DND-41 (cell line): Measurements from ENCODE around the gene PLXDC1.

Source experiments
- ATAC-seq: fragments of 200-7000 bp; cut with Tn5 transposase; 3 replicates; pipeline ENCODE4 v1.9.1; 2021; ENCODE audit warnings: low read depth; ENCODE audit not compliant: insufficient read depth
- DNase-seq: peaks from one replicate; pipeline ENCODE4 v3.0.0-alpha.2; 2020
- H2AFZ ChIP-seq: 2 replicates; pipeline ENCODE4 v1.6.0; 2012; ENCODE audit warnings: low read depth, low read length
- H3K27ac ChIP-seq: 2 replicates; pipeline ENCODE4 v1.5.1; 2012; ENCODE audit warnings: low read length, inconsistent platforms
- H3K27me3 ChIP-seq: fragments of 200-600 bp; sonication (generic); 2 replicates; pipeline ENCODE4 v1.6.0; 2012; ENCODE audit warnings: low read length, mild to moderate bottlenecking, inconsistent platforms; ENCODE audit not compliant: insufficient read depth, poor library complexity
- H3K36me3 ChIP-seq: 2 replicates; pipeline ENCODE4 v1.5.1; 2012; ENCODE audit warnings: low read length, inconsistent platforms; ENCODE audit not compliant: insufficient read depth
- H3K4me1 ChIP-seq: 2 replicates; pipeline ENCODE4 v1.5.1; 2012; ENCODE audit warnings: mild to moderate bottlenecking, low read length; ENCODE audit not compliant: insufficient read depth
- H3K4me2 ChIP-seq: 2 replicates; pipeline ENCODE4 v1.6.0; 2012; ENCODE audit warnings: mild to moderate bottlenecking, moderate library complexity, low read length, inconsistent platforms; ENCODE audit not compliant: insufficient read depth
- H3K4me3 ChIP-seq, 2 experiments: fragments of 200-600 bp in 1 of 2; shearing (Covaris generic) in 1 of 2; 2 replicates each; pipeline ENCODE4 v1.5.1; 2012 to 2016; ENCODE audit warnings: inconsistent platforms in 2 of 2, low read length in 2 of 2, mild to moderate bottlenecking in 2 of 2, low read depth in 1 of 2, moderate library complexity in 1 of 2
- H3K79me2 ChIP-seq: 2 replicates; pipeline ENCODE4 v1.6.0; 2012; ENCODE audit warnings: low read length, inconsistent platforms; ENCODE audit not compliant: insufficient read depth
- H3K9ac ChIP-seq: 2 replicates; pipeline ENCODE4 v1.6.0; 2012; ENCODE audit warnings: low read depth, mild to moderate bottlenecking, inconsistent platforms, low read length, moderate library complexity
- H3K9me3 ChIP-seq: 2 replicates; pipeline ENCODE4 v1.5.1; 2012; ENCODE audit warnings: low read length, moderate library complexity, mild to moderate bottlenecking, inconsistent platforms; ENCODE audit not compliant: insufficient read depth, severe bottlenecking
- H4K20me1 ChIP-seq: 2 replicates; pipeline ENCODE4 v1.6.0; 2012; ENCODE audit warnings: low read length; ENCODE audit not compliant: insufficient read depth
- EZH2 ChIP-seq: IDR thresholded peaks from 3 replicates; pipeline ENCODE4 v1.6.1; 2012; ENCODE audit warnings: borderline replicate concordance, low read depth, mild to moderate bottlenecking, moderate library complexity, low read length, inconsistent platforms; ENCODE audit not compliant: severe bottlenecking
- TF ChIP-seq, protein P1 (sequence below): IDR thresholded peaks from 2 replicates; pipeline ENCODE4 v1.5.1; 2012; ENCODE audit warnings: borderline replicate concordance, low read length, moderate library complexity, mild to moderate bottlenecking; ENCODE audit not compliant: poor library complexity, severe bottlenecking; ENCODE audit errors: extremely low read depth

The PLXDC1 gene

GRCh38 chr17:39167476-39167875 is 16.0 kb upstream of the PLXDC1 start:
- Histone ChIP-seq H3K79me2 (no peaks in the 10 kb centered on the region), H3K4me1 (peaks cover 83% of the 10 kb centered on the region), H2AFZ (no peak overlapping the region), H4K20me1 (no peaks in the 10 kb centered on the region), H3K27me3 (no peaks in the 10 kb centered on the region), H3K9ac (peak overlapping the region; percentile 48), H3K4me3 (peak overlapping the region in 1 of 2 experiments; percentile 7; a peak in 1 of 4 replicates), H3K4me2 (peak overlapping the region; percentile 62), H3K36me3 (no peaks in the 10 kb centered on the region), H3K9me3 (no peaks in the 10 kb centered on the region), H3K27ac (peak overlapping the region; percentile 93)
- ATAC-seq: peak; percentile 85
- no peak for TF ChIP-seq EZH2
- TF ChIP-seq, protein P1, sequence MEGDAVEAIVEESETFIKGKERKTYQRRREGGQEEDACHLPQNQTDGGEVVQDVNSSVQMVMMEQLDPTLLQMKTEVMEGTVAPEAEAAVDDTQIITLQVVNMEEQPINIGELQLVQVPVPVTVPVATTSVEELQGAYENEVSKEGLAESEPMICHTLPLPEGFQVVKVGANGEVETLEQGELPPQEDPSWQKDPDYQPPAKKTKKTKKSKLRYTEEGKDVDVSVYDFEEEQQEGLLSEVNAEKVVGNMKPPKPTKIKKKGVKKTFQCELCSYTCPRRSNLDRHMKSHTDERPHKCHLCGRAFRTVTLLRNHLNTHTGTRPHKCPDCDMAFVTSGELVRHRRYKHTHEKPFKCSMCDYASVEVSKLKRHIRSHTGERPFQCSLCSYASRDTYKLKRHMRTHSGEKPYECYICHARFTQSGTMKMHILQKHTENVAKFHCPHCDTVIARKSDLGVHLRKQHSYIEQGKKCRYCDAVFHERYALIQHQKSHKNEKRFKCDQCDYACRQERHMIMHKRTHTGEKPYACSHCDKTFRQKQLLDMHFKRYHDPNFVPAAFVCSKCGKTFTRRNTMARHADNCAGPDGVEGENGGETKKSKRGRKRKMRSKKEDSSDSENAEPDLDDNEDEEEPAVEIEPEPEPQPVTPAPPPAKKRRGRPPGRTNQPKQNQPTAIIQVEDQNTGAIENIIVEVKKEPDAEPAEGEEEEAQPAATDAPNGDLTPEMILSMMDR: no peak
- DNase-seq: peak; percentile 85

DNA sequence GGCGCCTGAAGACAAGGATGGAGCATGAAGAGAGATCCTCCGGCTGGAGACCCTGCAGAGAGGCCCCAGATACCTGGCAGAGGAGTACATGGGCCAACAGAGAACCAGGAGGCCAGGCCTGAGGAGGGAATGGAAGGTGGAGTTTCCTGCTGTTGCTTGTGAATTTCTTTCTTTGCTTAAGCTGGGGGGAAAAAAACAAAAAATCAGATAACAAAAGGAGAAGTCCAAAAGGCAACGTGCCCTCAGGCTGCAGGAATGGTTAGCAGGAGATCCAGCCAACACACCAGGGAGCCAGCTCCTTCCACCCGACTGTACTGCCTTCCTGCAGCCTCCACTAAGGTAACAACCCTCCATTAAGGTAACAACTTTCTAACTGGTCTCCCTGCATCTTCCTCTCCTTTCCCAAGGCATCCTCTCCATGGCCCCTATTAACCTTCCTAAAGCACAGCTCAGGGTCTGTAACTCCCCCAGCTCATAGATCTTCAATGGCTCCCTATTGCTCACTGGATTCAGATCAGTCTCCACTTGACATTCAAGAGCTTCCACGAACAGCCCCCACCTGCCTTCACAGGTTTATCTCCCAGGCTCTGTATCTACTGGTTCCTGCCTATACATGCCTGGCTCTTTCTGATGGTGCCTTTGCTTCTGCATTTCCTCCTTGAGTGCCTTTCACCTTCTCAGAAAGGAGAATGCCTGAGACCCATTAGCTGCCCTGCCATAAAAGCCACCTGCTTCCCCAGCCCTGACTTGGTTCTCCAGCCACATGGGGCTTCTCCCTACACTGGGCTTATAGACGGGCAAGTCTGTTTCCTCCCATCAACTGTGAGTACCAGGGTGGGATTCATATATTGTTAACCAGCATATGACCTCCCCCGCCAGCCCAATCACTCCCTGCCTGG is 15.2 kb upstream of the PLXDC1 start:
- no peaks in the 10 kb centered on the region for H3K36me3 ChIP-seq
- H3K79me2 ChIP-seq: no peaks in the 10 kb centered on the region
- peak overlapping the region in 1 of 2 experiments; percentile 7; a peak in 1 of 4 replicates for H3K4me3 ChIP-seq
- TF ChIP-seq, protein P1: no peak
- TF ChIP-seq EZH2: no peak
- H3K27ac ChIP-seq: peak overlapping the region; percentile 93
- H3K9ac ChIP-seq: peak overlapping the region; percentile 48
- peak overlapping the region; percentile 62 for H3K4me2 ChIP-seq
- H4K20me1 ChIP-seq: no peaks in the 10 kb centered on the region
- peaks cover 83% of the 10 kb centered on the region for H3K4me1 ChIP-seq
- H2AFZ ChIP-seq: no peak overlapping the region
- ATAC-seq (peak; percentile 6; the same call in 1 of the 3 replicates), DNase-seq (peak; percentile 32)
- no peaks in the 10 kb centered on the region for H3K9me3 ChIP-seq
- H3K27me3 ChIP-seq: no peaks in the 10 kb centered on the region

- Histone ChIP-seq H4K20me1 (no peaks in the 10 kb centered on the region), H3K36me3 (no peaks in the 10 kb centered on the region), H3K27me3 (no peaks in the 10 kb centered on the region), H3K4me2 (peak within 1 kb of the TSS; percentile 62), H3K27ac (peak within 1 kb of the TSS; percentile 93), H3K79me2 (no peaks in the 10 kb centered on the region), H3K4me3 (peak within 1 kb of the TSS in 1 of 2 experiments; percentile 7; a peak in 1 of 4 replicates), H2AFZ (no peak within 1 kb of the TSS), H3K4me1 (peaks cover 81% of the 10 kb centered on the region), H3K9me3 (no peaks in the 10 kb centered on the region), H3K9ac (peak within 1 kb of the TSS; percentile 48)
- DNase-seq: no peak
- no peak for TF ChIP-seq EZH2
- TF ChIP-seq, protein P1: no peak
- no peak for ATAC-seq
Observed at GRCh38 chr17:39165841-39166349, 14.5 kb upstream of the PLXDC1 start, which contains the start of gene ARL5C. TSS of gene ARL5C (minus strand) at chr17:39166161. CDS start at chr17:39165760, 401 bp downstream.
